Fibroblast of skin of left biceps (primary cell): Measurements from ENCODE around the gene IGF2BP3.
A peak's percentile ranks its signal among the peaks of the same experiment; 100 is the strongest.

Experiments used
- DNase-seq, 2 experiments: peaks; one replicate each; pipeline ENCODE4 v3.0.0-alpha.2; 2013; ENCODE audit warnings: low read depth in 2 of 2

The IGF2BP3 gene

DNA sequence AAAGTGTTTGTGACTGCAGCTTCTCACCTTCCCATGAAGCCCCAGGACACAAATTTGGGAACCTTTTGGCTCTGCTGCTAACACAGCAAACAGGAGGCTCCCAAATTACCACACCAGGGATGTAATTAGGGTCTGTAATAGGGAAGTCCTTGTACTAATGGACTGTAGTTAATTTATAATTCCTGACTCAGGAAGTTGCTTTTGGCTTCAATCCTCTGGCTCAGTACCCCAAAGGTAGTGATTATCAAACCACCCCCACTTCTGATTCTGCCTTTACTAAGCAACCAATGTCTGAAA lies 174.9 kb downstream of the IGF2BP3 start:
- DNase-seq = no peak

DNA sequence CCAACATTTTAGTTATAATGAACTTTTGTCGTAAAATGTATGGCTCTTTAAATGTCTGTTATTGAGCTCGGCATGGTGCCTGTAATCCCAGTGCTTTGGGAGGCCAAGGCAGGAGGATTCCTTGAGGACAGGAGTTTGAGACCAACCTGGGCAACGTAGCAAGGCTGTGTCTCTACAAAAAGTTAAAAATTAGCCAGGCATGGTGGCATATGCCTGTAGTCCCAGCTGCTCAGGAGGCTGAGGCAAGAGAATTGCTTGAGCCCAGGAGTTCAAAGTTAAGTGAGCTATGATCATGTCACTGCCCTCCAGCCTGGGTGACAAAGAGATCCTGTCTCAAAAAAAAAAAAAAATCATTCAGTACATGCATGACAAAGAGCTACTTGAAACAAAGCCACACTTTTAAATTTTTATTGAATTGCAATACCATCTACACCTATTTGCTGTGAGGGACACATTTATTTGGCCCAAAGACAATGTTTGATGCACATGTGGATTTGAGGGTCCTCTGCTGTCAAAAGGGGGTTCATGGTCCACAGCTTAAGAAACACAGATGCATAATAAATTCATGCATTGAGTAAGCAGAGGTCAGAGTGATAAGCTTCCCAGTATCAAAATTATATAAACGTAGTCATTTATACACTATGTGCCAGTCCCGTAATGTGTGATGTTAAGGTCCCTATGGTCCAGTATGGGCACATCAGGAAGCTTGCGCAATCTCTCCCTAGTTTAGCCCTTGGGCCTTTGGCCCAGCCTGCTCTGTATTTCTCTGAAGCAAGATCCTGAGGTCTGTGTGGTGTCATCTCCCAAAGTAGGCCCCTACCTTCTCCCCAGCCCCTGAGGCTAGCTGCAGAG lies 175.5 kb downstream of the IGF2BP3 start:
- no peak for DNase-seq

DNA sequence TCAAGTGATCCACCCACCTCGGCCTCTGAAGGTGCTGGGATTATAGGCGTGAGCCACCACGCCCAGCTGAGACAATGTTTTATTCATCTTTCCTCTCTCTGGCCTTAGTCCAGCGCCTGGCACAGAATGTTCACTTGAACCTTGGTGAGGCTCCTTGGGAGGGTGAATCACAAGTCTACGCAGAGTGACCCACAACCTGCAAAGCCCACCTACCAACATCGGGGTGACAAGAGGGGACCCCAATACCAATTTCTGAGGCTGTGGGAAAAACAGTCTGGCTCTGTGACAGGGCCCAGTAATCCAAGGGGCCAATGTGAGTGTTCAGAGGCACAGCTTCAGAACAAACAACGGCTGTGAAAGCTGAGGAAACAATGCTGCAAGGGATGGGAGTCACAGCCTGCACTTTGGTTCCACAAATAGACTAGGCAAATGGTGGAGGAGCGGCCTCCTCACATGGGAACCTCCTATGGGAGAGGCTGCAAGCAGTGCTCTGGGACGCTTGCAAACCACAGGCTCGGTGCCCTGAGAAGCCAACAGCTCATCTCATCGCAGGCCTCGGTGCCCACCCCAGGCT lies 176.7 kb downstream of the IGF2BP3 start:
- no peak for DNase-seq

DNA sequence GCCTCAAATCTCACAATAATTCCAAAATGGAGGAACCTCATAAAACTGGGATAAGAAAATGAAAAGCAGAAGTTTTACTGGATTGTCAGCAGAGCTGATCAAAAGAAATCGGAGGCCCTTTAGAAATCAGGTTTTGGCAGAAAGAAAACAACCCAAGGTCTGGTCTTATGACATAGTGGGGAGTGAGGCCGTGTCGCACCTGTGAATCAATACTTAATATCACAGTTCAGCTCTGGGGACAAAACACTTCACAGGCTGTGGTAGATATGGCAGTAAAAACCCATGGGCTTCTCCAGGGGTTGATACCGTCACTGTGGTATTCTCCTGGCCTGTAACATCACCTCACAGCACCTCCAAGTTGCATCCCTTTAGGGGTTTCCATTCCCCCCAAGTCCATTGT lies 177.7 kb downstream of the IGF2BP3 start:
- DNase-seq = no peak

DNA sequence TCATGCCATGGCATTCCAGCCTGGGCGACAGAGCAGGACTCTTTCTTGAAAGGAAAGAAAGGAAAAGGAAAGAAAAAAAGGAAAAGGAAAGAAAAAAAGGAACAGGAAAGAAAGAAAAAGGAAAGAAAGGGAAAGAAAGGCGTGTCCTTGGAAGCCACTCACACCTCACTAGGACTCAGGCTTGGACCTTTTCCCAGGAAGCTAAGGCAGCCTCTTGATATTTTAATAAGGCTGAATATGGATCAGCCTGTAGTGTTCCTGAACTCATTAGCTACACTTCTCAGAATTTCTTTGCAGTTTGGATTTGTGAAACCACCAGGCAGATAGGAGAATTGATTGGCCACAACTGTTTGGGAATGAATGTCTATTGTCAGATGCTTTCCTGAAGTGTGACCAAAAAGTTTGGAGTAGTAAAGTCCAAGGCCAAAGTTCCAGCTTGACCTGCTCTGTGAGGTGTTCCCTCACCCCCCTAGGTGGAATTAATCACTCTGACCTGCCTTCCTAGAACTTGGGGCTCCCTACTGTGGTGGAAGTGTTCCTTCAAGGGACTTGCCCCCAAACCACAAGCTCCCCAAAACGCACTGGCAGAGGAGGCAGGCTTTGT lies 178.2 kb downstream of the IGF2BP3 start:
- no peak for DNase-seq

DNA sequence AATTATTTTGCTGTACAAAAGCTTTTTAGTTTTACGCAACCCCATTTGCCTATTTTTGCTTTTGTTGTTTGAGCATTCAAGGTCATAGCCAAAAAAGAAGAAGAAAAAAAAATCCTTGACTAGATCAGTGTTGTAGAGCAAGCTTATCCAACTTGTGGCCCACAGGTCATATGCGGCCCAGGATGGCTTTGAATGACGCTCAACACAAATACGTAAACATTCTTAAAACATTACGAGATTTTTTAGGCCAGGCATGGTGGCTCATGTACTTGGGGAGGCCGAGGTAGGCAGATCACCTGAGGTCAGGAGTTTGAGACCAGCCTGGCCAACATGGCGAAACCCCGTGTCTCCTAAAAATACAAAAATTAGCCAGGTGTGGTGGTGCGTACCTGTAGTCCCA lies 179.3 kb downstream of the IGF2BP3 start:
- DNase-seq = no peak

DNA sequence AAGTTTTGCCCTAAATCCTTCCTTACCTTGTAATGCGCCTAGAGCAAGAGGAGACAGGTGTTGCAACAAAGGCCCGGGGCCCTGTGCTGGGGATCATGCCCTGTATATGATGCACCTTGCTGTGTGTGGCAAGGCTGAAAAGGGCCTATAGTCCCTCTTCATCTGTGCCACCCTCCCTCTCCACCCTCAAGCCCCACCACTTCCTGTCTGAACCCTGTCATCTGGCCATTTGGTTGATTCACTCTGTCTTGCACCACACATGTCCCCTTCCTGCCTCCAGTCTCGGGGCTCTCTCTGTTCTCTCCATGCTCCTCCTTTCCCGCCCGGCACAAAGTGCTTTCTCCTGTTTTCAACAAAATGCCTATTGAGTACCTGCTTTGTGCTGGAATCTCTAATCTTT lies 182.7 kb downstream of the IGF2BP3 start:
- no peak for DNase-seq

DNA sequence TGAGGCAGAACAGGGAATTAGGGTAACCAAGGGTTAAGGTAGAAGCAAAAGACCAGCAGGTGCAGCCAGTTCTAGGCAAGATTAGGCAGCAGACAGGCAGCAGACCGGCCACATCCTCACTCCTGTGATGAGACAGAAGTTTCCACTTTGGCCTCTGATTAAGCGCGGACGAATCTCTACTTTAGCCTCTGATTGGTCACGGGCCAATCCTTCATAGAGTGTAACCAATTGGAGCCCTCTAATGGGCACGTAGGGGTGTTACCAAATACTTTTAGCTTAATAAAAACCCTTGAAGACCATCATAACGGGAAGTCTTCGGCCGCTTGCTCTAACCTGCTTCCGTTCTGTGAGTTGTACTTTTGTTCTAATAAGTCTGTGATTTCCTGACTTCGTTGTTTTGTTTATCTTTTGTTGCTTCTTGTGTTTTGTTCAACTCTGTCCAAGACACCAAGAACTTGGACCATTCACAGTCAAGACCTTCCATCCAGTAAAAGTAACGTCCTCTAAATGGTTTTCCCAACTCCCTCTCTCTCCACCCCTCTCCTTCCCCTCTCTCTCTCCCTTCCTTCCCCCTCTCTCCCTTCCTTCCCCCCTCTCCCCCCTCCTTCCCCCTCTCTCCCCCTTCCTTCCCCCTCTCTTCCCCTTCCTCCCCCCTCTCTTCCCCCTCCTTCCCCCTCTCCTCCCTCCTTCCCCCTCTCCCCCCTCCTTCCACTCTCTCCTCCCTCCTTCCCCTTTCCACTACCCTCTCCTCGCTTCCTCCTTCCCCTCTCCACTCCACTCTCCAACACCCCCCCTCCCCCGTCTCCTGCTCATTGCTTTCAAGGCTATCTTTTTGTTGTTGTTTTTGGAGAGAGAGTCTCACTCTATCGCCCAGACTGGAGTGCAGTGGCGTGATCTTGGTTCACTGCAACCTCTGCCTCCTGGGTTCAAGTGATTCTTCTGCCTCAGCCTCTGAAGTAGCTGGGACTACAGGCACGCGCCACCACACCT lies 184.3 kb downstream of the IGF2BP3 start:
- DNase-seq = no peak

DNA sequence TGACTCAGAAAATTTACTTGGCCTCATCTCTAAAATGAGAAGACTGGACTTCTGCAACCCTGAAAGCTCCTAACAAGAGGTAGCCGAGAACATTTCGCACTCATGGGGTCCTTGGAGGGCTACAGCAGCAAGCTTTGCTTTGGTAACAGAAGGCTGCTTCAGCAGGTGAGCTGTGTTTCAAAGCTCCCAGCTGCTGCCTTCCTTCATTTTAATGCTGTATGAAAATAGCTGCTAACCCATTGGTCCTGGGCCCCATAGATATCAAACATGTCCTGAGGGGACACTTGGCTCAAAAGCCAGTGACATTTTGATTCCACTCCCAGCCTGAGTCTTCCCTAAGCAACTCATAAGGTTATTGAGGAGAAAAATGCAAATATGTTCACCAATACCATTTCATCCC lies 185.4 kb downstream of the IGF2BP3 start:
- DNase-seq = no peak

DNA sequence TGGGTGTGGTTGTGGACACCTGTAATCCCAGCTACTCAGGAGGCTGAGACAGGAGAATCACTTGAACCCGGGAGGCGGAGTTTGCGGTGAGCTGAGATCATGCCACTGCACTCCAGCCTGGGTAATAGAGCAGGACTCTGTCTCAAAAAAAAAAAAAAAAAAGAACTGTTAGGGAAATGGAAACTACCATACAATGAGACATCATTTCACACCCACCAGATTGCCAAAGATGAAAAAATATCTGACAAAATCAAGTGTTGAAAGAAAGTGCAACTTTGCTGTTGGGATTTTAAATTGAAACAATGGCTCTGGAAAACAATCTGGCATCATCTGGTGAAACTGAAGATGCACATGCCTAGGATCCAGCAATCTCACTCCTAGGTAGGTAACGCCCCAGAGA lies 187.2 kb downstream of the IGF2BP3 start:
- no peak for DNase-seq

DNA sequence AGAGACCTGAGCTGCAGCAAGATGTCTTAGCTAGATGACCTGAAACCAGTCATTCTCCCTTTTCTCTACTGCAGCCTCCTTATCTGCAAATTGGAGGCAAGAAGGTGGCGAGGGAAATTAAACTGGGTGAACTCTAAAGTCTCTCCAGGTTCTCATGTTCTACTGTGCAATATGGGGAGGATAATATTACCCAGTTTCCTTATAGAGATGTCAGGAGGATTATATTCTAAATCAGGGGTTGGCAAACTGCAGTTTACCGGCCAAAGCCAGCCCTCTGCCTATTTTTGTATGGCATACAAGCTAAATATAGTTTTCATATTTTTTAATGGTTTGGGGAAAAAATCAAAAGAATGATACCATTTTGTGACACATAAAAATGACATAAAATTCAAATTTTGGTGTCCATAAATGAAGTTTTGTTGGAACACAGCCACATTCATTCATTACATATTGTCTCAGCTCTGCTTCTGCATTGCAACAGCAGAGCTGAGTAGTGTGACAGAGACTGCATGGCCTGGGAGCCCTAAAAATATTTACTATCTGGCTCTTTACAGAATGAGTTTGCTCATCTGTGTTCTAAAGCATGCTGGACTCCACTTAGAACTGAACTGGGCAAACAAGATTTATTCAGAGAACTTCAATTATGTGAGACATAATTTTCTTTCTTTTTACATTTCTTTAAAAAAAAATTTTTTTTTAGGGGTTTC lies 190.3 kb downstream of the IGF2BP3 start:
- DNase-seq = no peak

DNA sequence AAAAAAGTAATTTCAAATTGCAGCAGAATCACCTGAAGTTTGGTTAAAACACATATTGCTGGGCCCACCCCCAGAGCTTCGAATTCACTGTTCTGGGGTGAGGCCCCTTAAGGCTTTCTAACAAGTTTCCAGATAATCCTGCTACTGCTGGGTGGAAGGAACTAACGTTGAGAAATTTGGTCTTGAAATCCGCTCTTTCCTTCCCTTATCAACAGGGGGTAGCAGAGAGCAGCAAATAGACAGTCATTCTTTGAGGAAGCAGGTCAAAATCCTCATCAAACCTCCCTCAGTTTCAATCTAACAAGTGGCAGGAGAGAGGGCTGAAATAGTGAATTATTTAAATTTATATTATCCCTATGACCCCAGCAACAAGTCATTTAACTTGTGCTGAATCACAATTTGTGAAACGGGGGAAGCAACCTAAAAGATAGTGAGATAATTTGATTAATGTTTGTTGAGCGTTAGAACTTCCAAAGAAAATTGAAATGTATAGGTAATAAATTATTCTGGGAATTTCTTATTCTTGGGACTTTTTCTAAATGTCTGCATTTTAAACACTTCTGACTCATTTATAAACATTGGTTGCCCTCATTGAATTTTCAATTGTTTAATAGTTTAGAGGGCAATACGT lies 192.8 kb downstream of the IGF2BP3 start:
- peak; percentile 25 to 33 for DNase-seq

DNA sequence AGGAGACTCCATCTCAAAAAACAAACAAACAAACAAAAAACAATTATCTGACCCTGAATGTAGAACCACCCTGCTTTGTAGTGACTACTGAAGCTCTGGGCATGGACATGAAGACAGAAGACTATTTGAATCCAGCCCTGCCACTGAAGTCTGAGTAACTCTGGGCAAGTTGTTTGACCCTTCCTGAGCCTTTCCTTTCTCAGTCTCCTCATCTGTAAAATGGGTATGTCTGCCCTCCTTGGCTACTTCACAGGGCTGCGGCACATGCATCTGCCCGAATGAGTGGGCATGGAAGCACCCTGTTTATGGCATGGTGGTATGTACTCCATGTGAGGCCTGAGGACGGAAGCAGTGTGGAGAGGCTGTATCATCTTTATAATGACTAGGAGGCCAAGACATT lies 193.3 kb downstream of the IGF2BP3 start:
- DNase-seq = no peak

DNA sequence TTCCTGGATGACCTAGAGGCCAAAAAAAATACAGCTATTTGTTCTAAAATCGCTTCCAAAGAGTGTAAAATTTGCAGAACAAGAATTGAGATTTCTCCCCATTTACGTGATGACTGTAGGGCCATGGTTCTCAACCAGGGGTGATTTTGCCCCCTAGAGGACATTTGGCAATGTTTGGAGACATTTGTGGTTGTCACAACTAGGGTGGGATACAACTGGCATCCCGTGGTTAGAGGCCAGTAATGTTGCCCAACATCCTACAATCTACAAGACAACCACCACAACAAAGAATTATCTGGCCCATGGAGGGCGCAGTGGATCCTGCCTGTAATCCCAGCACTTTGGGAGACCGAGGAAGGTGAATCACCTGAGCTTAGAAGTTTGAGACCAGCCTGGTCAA lies 193.9 kb downstream of the IGF2BP3 start:
- DNase-seq = no peak

DNA sequence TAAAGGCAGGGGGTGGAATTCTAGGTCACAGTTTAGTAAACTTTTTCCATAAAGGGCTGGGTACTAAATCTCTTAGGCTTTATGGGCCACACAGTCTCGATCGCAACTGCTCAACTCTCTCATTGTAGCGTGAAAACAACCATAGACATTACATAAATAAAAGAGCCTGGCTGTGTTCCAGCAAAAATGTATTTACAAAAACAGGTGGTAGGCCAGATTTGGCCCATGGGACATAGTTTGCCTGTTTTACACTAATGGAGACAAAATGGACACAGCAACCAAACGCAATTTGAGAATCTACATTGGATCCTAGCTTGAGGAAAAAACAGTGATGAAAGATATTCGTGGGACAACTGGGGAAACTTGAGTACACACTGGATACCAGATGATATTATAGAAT lies 194.4 kb downstream of the IGF2BP3 start:
- no peak for DNase-seq

DNA sequence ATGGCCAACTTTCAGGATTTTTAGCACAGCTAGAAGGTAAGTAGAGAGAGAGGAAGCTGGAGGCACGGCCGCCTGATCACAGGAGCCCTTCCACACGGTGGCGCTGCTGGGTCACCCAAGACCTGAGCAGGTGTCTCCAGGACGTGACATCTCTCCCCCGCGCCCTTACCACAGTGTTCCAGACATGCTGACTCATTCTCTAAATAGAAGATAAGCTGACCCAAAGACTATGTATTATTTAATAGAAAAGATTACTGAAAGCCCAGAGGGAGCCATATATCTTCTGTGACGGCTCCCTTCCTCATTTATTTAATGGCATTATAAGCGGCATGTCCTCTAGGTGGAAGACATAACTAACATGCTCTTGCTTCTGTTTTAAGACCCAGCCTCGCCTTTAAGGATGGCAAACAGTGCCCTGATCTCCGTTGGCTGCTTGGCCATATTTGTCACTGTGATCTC lies 197.1 kb downstream of the IGF2BP3 start:
- peak; percentile 36 to 40 for DNase-seq

DNA sequence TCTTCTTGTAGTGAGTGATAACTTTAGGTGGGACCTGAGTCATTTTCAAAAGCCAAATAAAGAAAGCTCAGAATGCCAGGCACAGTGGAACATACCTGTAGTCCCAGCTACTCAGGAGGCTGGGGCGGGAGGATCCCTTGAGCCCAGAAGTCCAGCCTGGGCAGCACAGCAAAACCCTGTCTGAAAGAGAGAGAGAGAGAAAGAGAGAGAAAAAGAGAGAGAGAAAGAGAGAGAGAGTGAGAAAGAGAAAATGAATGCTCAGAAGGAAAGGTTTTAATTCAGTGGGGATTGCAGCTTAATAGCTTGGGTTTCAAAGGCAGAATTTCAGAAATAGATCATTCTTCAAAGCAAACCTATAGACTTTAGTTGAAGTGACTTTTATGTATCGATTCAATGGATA lies 198.0 kb downstream of the IGF2BP3 start:
- DNase-seq = no peak

DNA sequence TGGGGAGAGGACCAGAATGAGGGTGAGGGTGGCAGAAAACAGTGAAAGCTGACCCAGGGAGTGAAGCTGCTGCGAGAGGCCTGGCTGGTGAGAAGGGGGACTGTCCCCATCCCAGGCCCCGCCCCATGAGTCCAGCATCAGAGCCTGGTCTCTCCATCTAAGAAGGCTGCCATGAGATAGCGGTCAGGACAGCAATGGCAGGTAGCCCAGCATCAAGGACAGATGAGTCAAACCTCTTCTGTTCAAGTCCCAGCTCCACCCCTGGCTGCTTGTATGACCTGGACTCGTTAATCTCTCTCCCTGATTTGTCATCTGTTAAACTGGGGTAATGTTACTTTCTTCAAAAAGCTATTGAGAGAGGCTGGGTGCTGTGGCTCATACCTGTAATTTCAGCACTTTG lies 201.5 kb downstream of the IGF2BP3 start:
- DNase-seq = no peak

DNA sequence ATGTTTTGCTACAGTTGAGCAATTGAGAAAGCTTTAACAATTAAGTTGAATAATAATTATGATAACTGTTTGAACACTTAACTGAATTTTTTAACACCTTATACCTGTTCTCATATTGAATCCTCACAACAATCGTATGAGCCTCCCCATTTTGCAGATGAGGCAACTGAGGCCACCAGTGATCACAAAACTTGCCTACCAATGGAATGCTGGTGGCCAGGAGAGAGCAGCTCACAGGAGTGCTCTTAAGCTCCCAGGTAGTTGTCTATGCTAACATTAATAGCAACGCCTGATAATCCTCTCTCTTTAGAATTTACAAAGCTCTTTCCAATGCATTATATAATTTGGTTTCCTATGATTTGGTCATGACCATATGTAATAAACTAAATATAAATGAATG lies 202.1 kb downstream of the IGF2BP3 start:
- DNase-seq = no peak

DNA sequence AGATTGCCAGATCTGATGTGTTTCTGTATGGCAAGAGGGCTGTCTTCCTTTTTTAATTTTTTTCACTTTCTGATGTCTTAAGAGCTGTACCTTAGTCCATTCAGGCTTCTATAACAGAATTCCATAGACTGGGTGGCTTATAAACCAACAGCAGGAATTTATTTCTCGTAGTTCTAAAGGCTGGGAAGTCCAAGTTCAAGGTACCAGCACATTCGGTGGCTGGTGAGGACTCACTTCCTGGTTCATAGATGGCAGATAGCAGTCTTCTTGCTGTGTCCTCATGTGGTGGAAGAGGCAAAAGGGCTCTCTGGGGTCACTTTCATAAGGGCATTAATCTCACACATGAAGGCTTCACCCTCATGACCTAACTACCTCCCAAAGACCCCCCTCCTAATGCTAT lies 202.9 kb downstream of the IGF2BP3 start:
- DNase-seq = no peak

DNA sequence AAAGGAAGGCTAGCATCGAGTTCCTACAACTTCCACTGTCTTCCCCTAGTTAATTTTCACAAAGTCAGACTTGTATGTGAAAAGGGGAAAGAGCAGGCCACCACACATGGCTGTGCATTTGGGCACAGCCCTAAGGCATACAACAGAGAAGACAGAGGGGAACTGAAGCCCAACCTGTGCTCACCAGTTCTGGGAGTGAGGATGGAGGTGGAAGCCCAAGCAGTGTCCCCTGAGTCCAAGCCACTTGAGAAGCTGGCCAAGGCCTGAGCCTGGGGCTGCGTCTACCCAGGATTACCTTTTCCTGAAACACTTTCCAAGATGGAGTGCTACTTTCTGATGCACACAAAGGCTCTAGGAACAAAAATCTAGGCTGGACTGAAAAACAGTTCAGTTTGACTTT lies 203.4 kb downstream of the IGF2BP3 start:
- no peak for DNase-seq
